Measurements from ENCODE around the gene SPATA31E1. TPM values are rescaled to one million over a fixed set of nuclear protein-coding genes. Genes with fewer than 3 reads are reported as not detected.
"Not testable (repeated sequence)": the region's sequence is repeated elsewhere in the genome, so short reads cannot be mapped to it uniquely, and the experiment has no call there.

The SPATA31E1 gene
- polyA plus RNA-seq (2012; ENCODE audit: insufficient read depth, insufficient read length) = not detected

DNA sequence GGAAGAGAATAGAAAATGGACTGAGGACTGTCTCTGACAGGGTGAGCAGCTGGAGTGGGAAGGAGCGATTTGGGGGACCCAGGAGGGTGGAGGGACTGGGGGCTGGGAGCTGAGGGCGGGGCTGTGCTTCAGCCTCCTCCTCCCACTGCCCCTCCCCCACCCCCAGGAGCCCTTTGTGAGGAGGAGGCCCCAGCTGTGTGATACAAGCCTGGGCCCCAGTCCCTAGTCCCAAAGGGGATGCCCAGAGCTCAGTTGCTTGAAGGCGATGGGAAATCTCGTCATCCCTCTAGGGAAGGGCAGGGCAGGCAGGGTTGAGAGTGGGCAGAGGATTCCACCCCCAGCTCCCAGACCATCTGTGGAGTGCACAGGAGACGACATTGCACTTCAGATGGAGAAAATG lies at the start of gene SPATA31E1:
Gene SPATA31E1 (plus strand): TSS at position 251 of the 400 bp plus-strand sequence. CDS start 15 bp downstream, at position 266.
- H3K4me3 ChIP-seq (ENCODE audit: low read length) = no peak within 1 kb of the TSS
- no peak for DNase-seq (ENCODE audit: low read depth, low spot score)

DNA sequence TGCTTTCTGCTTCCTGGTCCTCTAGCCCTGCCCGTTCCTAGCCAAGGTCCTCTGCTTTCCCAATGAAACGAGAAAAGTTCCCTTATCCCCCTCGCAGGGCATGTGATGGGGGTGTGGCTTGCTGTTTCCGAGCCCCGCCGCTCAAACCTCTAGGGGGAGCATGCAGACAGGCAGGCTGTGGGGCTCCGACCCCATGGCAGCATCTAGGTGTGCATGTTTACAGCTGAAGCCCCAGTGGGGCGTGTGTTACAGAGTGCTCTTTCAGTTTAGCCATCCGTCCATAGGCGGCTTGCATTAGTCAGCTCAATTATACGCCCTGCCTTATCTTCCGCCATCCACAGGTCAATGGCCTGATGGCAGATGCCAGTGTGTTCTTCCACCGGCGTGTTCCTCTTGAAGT lies 48.3 kb upstream of the SPATA31E1 start:
- no peak overlapping the region for H3K4me3 ChIP-seq (ENCODE audit: low read length)
- peak; percentile 29 for DNase-seq (ENCODE audit: low read depth, low spot score)

DNA sequence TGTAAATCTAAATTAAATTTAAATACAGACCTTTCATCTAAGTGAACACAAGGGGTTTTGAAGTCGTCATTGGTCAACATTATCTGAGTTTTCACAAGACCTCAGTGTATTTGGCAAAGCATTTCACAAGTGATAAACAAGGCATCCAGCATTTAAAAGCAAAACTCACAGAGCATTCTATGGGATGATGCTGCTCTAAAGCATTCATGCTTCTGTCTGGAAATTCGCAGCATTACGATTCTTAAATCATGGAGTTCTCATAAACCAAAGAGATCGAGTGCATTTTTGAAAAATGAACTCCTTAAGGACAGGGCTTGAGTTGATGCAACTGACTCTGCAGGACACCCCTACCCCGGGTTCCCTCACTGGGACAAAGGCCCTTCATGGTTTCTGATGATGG lies 46.1 kb upstream of the SPATA31E1 start:
- no peak for DNase-seq (ENCODE audit: low read depth, low spot score)
- no peak overlapping the region for H3K4me3 ChIP-seq (ENCODE audit: low read length)

DNA sequence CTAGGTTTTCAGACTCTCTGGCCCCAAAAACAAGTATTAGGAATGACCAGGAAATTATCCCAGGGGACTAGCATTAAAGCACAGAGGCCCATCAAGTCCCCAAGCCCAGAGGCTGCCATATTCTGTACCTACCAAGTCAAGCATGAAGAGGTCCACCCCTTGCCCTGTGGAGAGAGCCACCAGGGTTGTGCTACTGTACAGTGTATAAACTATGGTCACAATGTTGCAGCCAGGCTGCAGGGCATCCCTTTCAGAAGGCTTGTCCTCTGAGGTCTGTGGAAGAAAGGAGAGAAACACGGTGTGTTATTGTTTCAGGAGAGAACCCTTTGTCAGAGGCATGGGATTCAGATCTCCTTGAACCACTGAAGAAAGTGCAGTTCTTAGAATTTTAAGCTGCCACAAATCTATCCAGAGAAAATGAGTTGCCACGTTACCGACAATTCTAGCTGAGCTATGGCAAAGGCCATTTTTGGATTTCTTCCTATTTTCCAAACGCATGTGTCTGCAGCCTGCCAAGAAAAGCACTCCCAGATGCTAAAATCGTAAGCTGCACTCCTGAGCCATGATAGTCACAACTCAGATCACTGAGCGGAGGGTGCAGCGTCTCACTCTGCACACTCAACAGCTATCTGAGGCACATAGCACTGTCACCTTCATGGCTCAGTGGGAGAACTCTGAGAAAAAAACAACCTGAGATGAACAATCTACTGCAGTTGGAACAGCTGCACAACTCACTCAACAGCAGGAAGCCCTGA lies 45.5 kb upstream of the SPATA31E1 start:
- no peak for DNase-seq (ENCODE audit: low read depth, low spot score)
- H3K4me3 ChIP-seq (ENCODE audit: low read length) = no peak overlapping the region

DNA sequence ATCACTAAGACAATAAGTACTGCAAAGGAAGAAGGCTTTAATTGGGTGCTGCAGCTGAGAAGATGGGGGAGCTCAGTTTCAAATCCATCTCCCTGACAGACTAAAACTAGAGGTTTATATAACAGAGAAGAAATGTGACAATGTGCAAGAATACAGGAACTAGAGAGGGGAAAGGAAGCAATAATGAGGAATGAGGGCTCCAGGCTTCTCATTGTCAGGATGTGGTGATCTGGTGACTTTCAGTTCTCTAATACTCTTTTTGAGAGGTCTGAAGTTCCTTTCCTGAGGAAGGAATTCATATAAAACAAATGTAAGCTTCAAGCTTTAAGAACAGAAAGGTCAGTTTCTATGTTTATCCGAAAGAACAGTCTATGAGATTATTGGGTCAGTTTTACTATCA lies 42.5 kb upstream of the SPATA31E1 start:
- H3K4me3 ChIP-seq (ENCODE audit: low read length) = no peak overlapping the region
- no peak for DNase-seq (ENCODE audit: low read depth, low spot score)

DNA sequence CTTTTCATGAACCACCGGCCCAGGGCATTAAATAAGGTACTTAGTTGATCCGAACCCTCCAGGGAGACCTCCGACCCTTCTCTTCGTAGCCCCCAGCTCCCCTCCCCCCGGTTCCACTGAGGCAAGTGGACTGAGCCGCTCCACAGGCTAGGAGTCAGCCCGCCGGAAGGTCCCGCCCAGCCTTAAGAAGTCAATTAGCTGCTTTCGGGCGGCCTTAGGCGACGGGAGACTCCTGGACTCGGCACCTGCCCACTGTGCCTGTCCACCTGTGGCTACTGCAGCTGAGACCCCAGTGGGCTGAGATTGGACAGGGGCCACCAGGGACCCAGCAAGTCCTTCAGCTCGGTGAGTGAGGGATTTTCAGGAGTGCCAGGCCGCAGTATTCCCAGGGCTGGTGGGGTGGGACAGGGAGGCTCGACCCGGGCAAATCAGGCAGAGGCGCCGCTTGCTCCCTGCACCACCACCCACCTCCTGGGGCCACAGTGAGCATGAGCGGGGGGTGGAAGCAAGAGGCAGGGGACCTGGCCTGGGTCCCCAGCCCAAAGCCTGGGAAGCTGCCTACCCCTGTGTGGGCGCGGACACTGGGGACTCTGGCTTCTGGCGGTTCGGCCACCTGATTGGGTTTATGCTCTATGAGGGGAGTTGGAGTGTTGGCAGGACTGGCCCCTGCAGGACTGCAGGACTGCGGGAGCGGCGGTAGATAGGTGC lies 39.6 kb upstream of the SPATA31E1 start:
- no peak for DNase-seq (ENCODE audit: low read depth, low spot score)

DNA sequence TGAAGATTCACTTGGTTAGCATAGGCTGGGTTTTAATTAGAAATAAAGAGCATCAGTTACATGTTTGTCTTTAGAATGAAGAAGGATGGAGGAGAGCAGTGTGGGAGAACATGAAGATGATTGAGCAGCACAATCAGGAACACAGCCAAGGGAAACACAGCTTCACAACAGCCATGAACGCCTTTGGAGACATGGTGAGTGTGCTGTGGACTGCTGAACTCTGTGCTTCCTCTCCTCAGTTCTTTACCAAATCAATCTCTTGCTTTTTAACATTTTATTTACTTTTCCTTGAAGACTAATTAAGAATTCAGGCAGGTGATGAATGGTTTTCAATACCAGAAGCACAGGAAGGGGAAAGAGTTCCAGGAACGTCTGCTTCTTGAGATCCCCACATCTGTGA lies 38.2 kb upstream of the SPATA31E1 start:
- DNase-seq (ENCODE audit: low read depth, low spot score) = no peak
- H3K4me3 ChIP-seq (ENCODE audit: low read length) = no peak overlapping the region

More for the DNA sequence above, 39.6 kb upstream of the SPATA31E1 start:
- no peak overlapping the region for H3K4me3 ChIP-seq (ENCODE audit: low read length)

DNA sequence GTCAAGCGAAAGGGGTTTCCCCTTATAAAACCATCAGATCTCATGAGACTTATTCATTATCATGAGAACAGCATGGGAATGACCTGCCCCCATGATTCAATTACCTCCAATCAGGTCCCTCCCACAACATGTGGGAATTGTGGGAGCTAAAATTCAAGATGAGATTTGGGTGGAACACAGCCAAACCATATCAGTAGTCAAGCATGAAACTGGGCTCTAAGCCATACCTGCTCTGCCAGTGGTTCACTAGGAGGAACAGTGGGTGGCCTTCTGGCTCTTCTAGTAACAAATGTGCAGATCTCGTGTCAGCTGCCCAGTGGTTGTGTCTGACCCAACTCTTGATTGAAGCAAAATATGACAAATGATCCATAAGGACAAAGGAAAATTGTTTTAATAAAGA lies 34.9 kb upstream of the SPATA31E1 start:
- not testable (repeated sequence) for H3K4me3 ChIP-seq (ENCODE audit: low read length); DNase-seq (ENCODE audit: low read depth, low spot score)

DNA sequence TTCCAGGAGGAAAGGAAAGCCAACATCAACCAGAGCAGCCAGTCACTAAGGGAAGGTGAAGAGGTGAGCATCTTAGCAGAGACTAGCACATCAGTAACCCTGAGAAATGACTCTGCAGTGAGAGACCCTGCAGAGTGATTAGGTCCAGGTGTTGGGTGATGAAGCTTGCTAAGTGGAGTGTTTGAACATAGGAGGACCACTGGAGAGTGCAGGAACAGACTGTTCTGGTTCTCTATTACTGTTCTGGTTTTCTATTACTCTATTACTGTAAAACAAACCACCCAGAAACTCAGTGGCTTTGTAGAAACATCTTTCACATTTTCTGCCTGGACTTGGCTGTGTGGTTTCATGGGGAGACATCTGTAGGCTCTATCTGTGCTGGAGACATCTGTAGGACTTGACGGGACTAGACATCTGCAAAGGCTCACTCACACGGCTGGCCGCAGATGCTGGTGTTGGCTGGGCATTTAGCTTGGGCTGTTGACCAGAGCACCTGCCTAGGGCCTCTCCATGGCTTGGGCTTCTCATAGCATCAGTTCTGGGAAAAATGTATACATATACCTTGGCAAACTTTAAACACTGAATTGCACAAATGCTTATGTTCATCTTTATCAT lies 33.4 kb upstream of the SPATA31E1 start:
- H3K4me3 ChIP-seq (ENCODE audit: low read length) = no peak overlapping the region
- no peak for DNase-seq (ENCODE audit: low read depth, low spot score)

DNA sequence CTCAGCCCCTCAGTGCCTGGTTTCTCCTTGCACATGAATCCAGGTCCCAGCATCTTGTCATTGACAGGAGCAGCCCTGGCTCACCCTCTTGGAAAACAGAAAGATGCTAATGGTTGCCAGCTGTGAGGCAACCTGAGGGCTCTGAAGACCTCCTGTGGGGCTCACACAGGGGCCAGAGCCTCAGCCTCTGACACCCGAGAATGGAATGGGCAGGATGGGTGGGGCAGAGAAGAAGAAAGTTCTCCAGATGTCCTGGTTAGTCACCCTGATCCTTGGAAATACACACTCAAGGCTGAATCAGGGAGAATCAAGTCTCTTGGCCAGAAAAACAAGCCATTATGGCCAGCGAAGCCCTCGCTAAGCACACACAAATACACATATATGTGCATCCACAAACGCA lies 32.3 kb upstream of the SPATA31E1 start:
- no peak overlapping the region for H3K4me3 ChIP-seq (ENCODE audit: low read length)
- DNase-seq (ENCODE audit: low read depth, low spot score) = no peak

DNA sequence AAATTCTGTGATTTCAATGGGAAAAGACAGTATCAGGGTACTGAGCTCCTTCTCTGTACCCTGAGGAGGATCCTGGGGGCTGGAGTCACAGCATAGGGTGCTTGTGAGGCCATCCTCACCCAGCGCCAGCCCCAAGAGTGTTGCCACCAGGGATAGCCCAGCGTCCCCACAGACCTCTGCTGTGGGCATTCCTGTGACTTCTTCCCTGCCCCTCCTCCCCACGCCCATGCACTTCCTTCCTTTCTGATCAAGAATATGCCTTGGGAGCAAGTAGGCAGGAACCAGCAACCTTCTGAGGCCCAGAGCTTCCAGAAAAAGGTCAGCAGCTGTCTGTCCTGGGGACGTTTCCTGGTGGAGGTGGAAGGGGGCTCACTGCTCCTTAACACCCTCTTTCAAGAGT lies 31.5 kb upstream of the SPATA31E1 start:
- DNase-seq (ENCODE audit: low read depth, low spot score); H3K4me3 ChIP-seq (ENCODE audit: low read length): not testable (repeated sequence)

DNA sequence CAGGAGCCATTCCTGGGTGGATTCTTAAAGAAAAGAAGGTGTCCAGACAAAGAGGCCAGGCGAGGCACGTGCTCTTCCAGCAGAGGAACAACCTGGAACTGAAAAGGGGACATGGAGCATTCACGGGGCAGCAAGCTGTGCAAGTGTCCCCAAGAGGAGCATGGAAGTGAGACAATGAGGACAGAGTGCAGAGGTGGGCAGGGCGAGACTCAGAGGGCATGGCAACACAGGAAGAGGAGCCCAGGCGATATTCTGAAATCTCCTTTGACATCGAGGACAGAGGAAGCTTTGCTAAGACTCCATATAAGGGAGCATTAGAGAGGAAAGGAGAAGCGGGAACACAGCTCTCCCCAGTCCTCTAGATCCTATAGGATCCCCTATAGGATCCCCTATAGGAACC lies 29.4 kb upstream of the SPATA31E1 start:
- DNase-seq (ENCODE audit: low read depth, low spot score) = no peak
- no peak overlapping the region for H3K4me3 ChIP-seq (ENCODE audit: low read length)

DNA sequence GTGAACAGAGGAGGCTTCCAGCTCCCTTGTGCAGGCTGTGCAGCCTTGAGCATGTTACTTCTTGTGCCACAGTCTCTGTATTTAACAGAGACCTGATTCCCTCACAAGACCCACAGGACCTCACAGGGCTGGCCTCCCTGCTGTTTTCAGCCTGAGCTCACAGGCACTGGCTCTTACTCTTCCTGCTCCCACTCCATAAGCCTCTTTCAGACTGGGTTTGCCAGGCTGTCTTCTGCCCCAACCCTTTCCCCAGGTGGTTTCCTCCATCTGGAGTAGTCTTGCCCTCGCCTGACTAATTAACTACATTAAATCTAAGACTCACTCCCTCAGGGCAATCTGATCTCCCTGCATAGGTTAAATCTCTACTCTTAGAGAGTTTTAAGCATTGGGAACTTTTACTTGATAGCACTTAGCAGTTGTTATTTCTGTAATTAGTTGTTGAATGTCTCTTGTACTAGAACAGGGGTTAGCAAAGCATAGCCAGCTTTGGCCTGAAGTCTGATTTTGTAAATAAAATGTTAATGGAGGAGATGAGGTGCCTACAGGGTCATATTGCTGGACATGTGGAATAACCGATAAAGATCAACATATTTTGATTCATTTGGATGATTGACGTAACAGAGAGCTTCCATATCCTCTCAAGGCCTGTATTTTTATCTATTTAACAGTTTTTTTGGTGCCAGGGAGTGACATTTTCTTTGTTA lies 28.6 kb upstream of the SPATA31E1 start:
- DNase-seq (ENCODE audit: low read depth, low spot score) = no peak
- no peak overlapping the region for H3K4me3 ChIP-seq (ENCODE audit: low read length)

DNA sequence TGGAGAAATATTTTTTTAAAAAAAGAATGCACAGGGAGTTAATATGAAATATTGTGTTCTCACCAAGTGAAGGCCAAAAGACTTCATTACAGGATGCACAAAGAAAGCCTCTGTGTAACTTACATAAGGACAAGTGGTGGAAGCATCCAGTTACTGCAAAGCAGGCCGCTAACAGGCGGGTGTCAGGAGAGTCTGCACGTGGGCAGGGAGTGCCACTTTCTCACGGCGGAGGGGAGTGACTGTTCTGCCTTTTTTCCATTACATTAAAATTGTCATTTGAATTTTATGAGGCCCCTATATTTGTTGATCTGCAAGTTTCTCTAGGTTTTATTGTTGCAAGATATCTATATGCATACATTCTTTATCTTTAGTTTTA lies 28.1 kb upstream of the SPATA31E1 start:
- DNase-seq (ENCODE audit: low read depth, low spot score) = no peak
- H3K4me3 ChIP-seq (ENCODE audit: low read length) = no peak overlapping the region

DNA sequence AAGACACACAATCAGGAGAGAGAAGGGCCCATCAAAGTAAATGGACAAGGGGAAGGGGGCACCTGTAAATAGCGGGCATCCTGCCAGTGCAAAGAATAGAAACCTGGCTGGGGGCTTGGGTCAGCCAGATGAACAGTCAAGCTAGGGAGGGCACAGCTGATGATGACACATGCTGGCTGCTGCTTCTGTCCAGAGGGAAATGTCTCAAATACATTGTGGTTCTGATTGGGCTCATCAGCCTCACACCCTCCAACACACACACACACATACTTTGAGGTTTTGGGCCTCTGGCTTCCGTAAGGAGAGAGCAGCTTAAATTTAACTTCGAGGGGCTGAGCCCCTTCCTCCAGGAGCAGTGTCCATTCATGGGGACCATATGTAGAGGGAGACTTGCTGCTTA lies 27.6 kb upstream of the SPATA31E1 start:
- no peak for DNase-seq (ENCODE audit: low read depth, low spot score)
- no peak overlapping the region for H3K4me3 ChIP-seq (ENCODE audit: low read length)

DNA sequence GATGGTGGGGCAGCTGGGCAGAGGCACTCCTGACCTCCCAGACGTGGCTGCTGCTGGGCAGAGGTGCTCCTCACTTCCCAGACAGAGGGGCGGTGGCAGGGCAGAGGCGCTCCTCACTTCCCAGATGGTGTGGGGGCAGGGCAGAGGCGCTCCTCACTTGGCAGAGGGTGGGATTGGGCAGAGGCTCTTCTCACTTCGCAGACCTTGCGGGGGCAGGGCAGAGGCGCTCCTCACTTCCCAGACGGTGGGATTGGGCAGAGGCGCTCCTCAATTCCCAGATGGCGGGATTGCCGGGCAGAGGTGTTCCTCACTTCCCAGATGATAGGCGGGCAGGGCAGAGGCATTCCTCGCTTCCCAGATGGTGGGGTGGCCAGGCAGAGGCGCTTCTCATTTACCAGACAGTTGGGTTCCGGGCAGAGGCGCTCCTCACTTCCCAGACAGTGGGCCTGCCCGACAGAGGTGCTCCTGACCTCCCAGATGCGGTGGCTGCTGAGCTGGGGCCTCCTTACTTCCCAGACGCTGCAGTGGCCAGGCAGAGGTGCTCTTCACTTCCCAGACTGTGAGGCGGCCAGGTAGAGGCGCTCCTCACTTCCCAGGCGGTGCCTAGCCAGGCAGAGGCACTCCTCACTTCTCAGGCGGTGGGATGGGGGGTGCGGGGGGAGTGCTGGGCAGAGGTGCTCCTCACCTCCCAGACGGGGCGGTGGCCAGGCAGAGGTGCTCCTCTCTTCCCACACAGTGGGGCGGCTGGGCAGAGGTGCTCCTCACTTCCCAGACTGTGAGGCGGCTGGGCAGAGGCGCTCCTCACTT lies 25.3 kb upstream of the SPATA31E1 start:
- H3K4me3 ChIP-seq (ENCODE audit: low read length) = no peak overlapping the region
- DNase-seq (ENCODE audit: low read depth, low spot score) = no peak

DNA sequence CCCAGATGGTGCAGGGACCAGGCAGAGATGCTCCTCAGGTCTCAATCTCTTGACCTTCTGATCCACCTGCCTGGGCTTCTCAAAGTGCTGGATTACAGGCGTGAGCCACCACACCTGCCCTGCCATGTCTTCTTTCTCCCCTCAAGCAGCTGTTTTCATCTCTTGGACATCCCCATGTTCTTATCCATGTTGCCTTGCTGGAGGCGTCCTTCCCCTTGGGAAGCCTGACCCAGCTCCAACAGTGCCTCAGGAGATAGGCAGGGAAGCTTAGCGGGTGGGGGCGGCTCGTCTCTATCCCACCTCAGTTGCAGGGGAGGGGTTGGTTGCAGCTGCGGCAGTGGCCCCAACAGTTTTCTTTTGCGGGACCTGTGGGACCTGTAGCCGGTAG lies 24.7 kb upstream of the SPATA31E1 start:
- H3K4me3 ChIP-seq (ENCODE audit: low read length) = no peak overlapping the region
- DNase-seq (ENCODE audit: low read depth, low spot score) = no peak

DNA sequence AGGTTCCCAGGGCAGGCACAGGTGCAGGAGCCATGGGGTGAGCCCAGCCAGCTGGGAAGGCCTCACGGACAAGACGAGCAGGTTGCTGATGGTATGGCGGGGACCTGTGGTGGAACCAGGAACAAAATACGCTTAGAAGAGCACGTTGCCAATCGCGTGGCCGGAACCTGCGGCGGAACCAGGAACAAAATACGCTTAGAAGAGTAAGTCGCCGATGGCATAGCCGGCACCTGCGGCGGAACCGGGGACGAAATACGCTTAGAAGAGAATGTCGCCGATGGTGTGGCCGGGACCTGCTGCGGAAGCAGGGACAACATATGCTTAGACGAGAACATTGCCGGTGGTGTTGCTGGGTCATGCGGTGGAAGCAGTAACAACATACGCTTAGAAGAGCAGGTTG lies 23.5 kb upstream of the SPATA31E1 start:
- H3K4me3 ChIP-seq (ENCODE audit: low read length) = no peak overlapping the region
- DNase-seq (ENCODE audit: low read depth, low spot score) = no peak

DNA sequence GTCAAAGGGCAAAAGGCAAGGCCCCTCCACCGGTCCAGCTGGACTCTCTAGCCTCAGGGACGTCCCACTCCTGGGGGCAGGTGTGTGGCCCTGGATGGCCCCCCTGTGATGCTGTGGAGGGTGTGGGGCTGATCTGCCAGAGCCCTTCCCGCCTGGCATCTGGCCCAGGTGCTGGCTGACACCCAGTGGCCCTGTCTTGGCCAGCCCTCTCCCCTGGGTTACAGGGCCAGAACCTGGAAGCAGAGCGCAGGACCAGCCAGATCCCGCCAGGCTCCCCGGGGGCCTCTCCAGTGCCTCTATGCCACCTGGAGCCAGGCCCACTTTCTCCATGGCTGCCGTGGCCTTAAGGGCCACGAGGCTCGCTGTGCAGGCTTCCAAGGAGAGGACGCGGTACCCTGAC lies 22.9 kb upstream of the SPATA31E1 start:
- H3K4me3 ChIP-seq (ENCODE audit: low read length) = no peak overlapping the region
- DNase-seq (ENCODE audit: low read depth, low spot score) = no peak

Measured in Jurkat, Clone E6-1 (cell line).